ENCODE measurements around the gene FIG4. TPM values are rescaled to one million over a fixed set of nuclear protein-coding genes. Genes with fewer than 3 reads are reported as not detected.

Gene FIG4
- polyA plus RNA-seq, 1 donor from 2014 or later = 35.4 TPM

- Histone ChIP-seq H3K4me3 (ENCODE audit: low read length) (no peak overlapping the region), H3F3A (ENCODE audit: insufficient read depth, low read length, poor library complexity, severe bottlenecking) (no peaks in the 10 kb centered on the region), H3K79me2 (replicated peaks; ENCODE audit: insufficient read depth, low read length) (no peaks in the 10 kb centered on the region), H3K9ac (ENCODE audit: low read length) (no peak overlapping the region), H3K9me3 (ENCODE audit: low read length) (no peaks in the 10 kb centered on the region), H3K9me2 (ENCODE audit: insufficient read depth, low read length) (no peaks in the 10 kb centered on the region), H2AFZ (ENCODE audit: low read depth, low read length) (no peak overlapping the region), H4K20me1 (ENCODE audit: insufficient read depth) (no peaks in the 10 kb centered on the region), H3K36me3 (ENCODE audit: insufficient read depth, low read length) (no peaks in the 10 kb centered on the region), H3K27me3 (ENCODE audit: insufficient read depth, low read depth, low read length) (no peaks in the 10 kb centered on the region), H3K4me2 (ENCODE audit: low read length) (no peak overlapping the region), H3K27ac (ENCODE audit: low read length) (no peak overlapping the region)
- TF ChIP-seq EP300 (conservative IDR thresholded peaks at IDR 0.05; ENCODE audit: poor library complexity, severe bottlenecking) (no peak), CTCF (IDR thresholded peaks at IDR 0.05; ENCODE audit: poor library complexity, severe bottlenecking) (no peak), RAD21 (conservative IDR thresholded peaks at IDR 0.05) (no peak), EZH2 (IDR thresholded peaks at IDR 0.05; ENCODE audit: borderline replicate concordance, insufficient read depth, low read length, poor library complexity, severe bottlenecking) (no peak), TAF1 (IDR thresholded peaks at IDR 0.05; ENCODE audit: low read depth) (no peak), POLR2AphosphoS5 (IDR thresholded peaks at IDR 0.05) (no peak)
Observed at GRCh38 chr6:109715616-109716015, 24.5 kb downstream of the FIG4 start.

DNA sequence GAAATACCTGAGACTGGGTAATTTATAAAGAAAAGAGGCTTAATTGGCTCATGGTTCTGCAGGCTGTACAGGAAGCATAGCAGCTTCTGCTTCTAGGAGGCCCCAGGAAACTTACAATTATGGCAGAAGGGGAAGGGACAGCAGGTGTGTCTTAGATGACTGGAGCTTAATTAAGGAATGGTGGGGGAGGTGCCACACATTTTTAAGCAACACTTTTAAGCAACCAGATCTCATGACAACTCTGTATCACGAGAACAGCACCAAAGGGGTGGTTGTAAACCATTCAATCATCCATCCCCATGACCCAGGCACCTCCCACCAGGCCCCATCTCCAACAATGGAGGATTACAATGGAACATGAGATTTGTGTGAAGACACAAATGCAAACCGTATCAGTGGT, 26.9 kb downstream of the FIG4 start:
- no peak for TF ChIP-seq REST (IDR thresholded peaks at IDR 0.05; ENCODE audit: borderline replicate concordance)
- no peak for TF ChIP-seq EP300 (conservative IDR thresholded peaks at IDR 0.05; ENCODE audit: poor library complexity, severe bottlenecking)
- TF ChIP-seq POLR2AphosphoS5 (IDR thresholded peaks at IDR 0.05) = no peak
- no peak for TF ChIP-seq RAD21 (conservative IDR thresholded peaks at IDR 0.05)
- TF ChIP-seq EZH2 (IDR thresholded peaks at IDR 0.05; ENCODE audit: borderline replicate concordance, insufficient read depth, low read length, poor library complexity, severe bottlenecking) = no peak
- TF ChIP-seq MXI1 (conservative IDR thresholded peaks at IDR 0.05; ENCODE audit: poor library complexity, severe bottlenecking) = no peak
- TF ChIP-seq CTCF (IDR thresholded peaks at IDR 0.05; ENCODE audit: poor library complexity, severe bottlenecking) = no peak
- TF ChIP-seq TAF1 (IDR thresholded peaks at IDR 0.05; ENCODE audit: low read depth) = no peak
- no peak for TF ChIP-seq SMC3 (conservative IDR thresholded peaks at IDR 0.05; ENCODE audit: poor library complexity)
- H3K36me3 ChIP-seq (ENCODE audit: insufficient read depth, low read length) = no peaks in the 10 kb centered on the region
- H3K79me2 ChIP-seq (replicated peaks; ENCODE audit: insufficient read depth, low read length) = no peaks in the 10 kb centered on the region
- H3K27me3 ChIP-seq (ENCODE audit: insufficient read depth, low read depth, low read length) = no peaks in the 10 kb centered on the region
- H3F3A ChIP-seq (ENCODE audit: insufficient read depth, low read length, poor library complexity, severe bottlenecking) = no peaks in the 10 kb centered on the region
- no peak overlapping the region for H2AFZ ChIP-seq (ENCODE audit: low read depth, low read length)
- no peaks in the 10 kb centered on the region for H3K9me2 ChIP-seq (ENCODE audit: insufficient read depth, low read length)
- no peaks in the 10 kb centered on the region for H3K9me3 ChIP-seq (ENCODE audit: low read length)
- no peak overlapping the region for H3K4me2 ChIP-seq (ENCODE audit: low read length)
- H4K20me1 ChIP-seq (ENCODE audit: insufficient read depth) = no peaks in the 10 kb centered on the region
- no peak overlapping the region for H3K9ac ChIP-seq (ENCODE audit: low read length)
- no peak overlapping the region for H3K4me3 ChIP-seq (ENCODE audit: low read length)
- no peak overlapping the region for H3K27ac ChIP-seq (ENCODE audit: low read length)
